Calu3 (cell line): ENCODE results near the gene ATP8A1. TPM values are rescaled to one million over a fixed set of nuclear protein-coding genes. Genes with fewer than 3 reads are reported as not detected.

Experiments used
- BruUV-seq: library from RNA; stranded (reverse); fragments of 400-500 nt; replicated peaks from 2 replicates; lab custom pipeline; 2021; lab: Mats Ljungman, UMichigan
- CTCF ChIA-PET: fragments of 300-600 bp; sonication (Branson Sonifier 250); formaldehyde crosslinking; loops from one replicate; lab custom pipeline; 2022; ENCODE audit warnings: antibody characterized with exemption; lab: Charles Lee
- DNase-seq: peaks from one replicate; pipeline ENCODE4 v3.0.0; 2022
- H3K27ac Mint-ChIP-seq: one replicate; pipeline ENCODE4 v1.8.0; 2022; ENCODE audit warnings: mixed read lengths; ENCODE audit not compliant: unreplicated experiment
- H3K27me3 Mint-ChIP-seq: one replicate; pipeline ENCODE4 v1.8.0; 2022; ENCODE audit warnings: mixed read lengths; ENCODE audit not compliant: unreplicated experiment
- H3K36me3 Mint-ChIP-seq: one replicate; pipeline ENCODE4 v1.8.0; 2022; ENCODE audit warnings: mild to moderate bottlenecking, moderate library complexity, mixed read lengths; ENCODE audit not compliant: insufficient read depth, unreplicated experiment
- H3K4me1 Mint-ChIP-seq: one replicate; pipeline ENCODE4 v1.8.0; 2022; ENCODE audit warnings: mild to moderate bottlenecking, low read depth, mixed read lengths; ENCODE audit not compliant: unreplicated experiment
- H3K4me3 Mint-ChIP-seq: one replicate; pipeline ENCODE4 v1.8.0; 2022; ENCODE audit warnings: mild to moderate bottlenecking, low read depth, moderate library complexity, mixed read lengths; ENCODE audit not compliant: unreplicated experiment
- H3K9me3 Mint-ChIP-seq: one replicate; pipeline ENCODE4 v1.8.0; 2022; ENCODE audit warnings: low read depth, mixed read lengths; ENCODE audit not compliant: unreplicated experiment
- intact Hi-C: fragments of 100-400 bp; cut with micrococcal nuclease; formaldehyde crosslinking; loops from one replicate; pipeline ENCODE4 v1.10.0; 2022; ENCODE audit not compliant: unreplicated experiment
- total RNA-seq: library from RNA; stranded (reverse); gene quantifications from 2 replicates; pipeline ENCODE4 v1.2.3, GENCODE V29; 2022
- TF ChIP-seq, protein P1 (sequence below): fragments of 200-600 bp; IDR thresholded peaks from one replicate; pipeline ENCODE4 v1.8.0; 2022; ENCODE audit warnings: antibody characterized with exemption; ENCODE audit not compliant: unreplicated experiment

The ATP8A1 gene
- total RNA-seq, 1 experiment from 2014 or later = 0.76 TPM

DNA sequence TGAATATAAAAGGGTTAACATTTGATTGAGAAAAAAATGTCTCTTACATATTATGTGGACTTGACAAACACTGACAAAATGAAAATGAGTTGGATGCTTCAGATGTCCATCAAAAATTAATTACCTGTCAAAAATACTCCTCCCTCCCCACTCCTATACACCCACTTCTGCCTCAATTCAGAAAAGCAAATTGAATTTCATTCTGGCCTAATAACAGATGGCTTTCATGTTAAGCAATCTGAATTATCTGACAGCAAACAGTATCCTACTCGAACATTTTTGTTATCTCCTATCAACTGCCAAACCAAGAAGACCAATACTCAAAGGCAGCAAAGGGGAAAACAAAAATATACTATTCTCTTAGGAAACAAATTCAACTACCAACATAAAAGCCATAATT, 44.0 kb downstream of the ATP8A1 start:
- Mint-ChIP-seq H3K27ac (no peak overlapping the region), H3K9me3 (peaks cover 6% of the 10 kb centered on the region), H3K4me3 (no peak overlapping the region), H3K27me3 (no peaks in the 10 kb centered on the region), H3K36me3 (no peaks in the 10 kb centered on the region), H3K4me1 (no peaks in the 10 kb centered on the region)
- intact Hi-C loops = no loop called here
- no peak for DNase-seq
- TF ChIP-seq, protein P1, sequence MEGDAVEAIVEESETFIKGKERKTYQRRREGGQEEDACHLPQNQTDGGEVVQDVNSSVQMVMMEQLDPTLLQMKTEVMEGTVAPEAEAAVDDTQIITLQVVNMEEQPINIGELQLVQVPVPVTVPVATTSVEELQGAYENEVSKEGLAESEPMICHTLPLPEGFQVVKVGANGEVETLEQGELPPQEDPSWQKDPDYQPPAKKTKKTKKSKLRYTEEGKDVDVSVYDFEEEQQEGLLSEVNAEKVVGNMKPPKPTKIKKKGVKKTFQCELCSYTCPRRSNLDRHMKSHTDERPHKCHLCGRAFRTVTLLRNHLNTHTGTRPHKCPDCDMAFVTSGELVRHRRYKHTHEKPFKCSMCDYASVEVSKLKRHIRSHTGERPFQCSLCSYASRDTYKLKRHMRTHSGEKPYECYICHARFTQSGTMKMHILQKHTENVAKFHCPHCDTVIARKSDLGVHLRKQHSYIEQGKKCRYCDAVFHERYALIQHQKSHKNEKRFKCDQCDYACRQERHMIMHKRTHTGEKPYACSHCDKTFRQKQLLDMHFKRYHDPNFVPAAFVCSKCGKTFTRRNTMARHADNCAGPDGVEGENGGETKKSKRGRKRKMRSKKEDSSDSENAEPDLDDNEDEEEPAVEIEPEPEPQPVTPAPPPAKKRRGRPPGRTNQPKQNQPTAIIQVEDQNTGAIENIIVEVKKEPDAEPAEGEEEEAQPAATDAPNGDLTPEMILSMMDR = no peak
- CTCF ChIA-PET = no interaction called here
- no TSS peak for BruUV-seq

DNA sequence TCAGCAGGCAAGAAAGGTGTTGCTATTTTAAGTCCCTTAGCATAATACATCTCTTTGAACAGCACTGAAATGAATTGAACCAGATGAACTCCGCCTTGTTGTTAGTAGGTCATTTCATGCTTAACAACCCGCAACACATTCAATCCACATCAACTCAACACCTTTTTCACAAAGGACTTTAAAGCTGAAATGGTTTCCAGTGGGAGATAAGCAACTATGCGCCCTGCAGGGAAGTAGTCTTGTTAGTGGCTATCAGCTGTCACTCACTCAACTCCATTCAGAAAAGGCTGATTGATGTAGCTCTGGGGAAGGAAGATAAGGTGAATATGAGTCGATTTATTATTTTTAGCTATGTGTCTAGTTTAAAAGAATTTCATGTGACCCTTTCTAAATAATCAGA, 46.0 kb downstream of the ATP8A1 start:
- TF ChIP-seq, protein P1 = no peak
- H3K4me3 Mint-ChIP-seq = no peak overlapping the region
- intact Hi-C loops = no loop called here
- CTCF ChIA-PET = interaction anchor here (0.6 kb wide), 1 partner anchor 27 kb away, joined by 3 read pairs; no protein-coding TSS in a partner anchor
- H3K27ac Mint-ChIP-seq = no peak overlapping the region
- peaks cover 6% of the 10 kb centered on the region for H3K9me3 Mint-ChIP-seq
- no peak for DNase-seq
- H3K36me3 Mint-ChIP-seq = no peaks in the 10 kb centered on the region
- BruUV-seq = no TSS peak
- H3K4me1 Mint-ChIP-seq = no peaks in the 10 kb centered on the region
- H3K27me3 Mint-ChIP-seq = no peaks in the 10 kb centered on the region

DNA sequence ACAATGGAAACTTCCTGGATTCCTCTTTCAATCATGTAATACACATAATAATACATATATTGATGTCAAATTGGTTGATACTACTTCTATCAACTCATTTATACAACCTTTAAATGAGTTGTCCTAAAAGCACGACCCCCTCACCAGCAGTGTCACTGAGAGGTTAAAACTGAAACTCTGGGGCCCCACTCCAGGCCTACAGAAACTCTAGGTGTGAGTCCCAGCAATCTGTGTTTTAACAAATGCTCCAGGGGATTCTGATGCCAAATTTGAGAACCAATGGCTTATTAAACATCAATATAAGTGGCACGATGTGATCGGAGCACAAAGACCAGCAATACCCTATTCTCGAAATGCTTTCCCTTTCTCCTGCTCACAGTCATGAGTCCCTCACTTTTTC, 47.9 kb downstream of the ATP8A1 start:
- H3K27me3 Mint-ChIP-seq = no peaks in the 10 kb centered on the region
- no peak overlapping the region for H3K27ac Mint-ChIP-seq
- no peak for DNase-seq
- intact Hi-C loops = no loop called here
- H3K36me3 Mint-ChIP-seq = no peaks in the 10 kb centered on the region
- peaks cover 7% of the 10 kb centered on the region for H3K9me3 Mint-ChIP-seq
- CTCF ChIA-PET = no interaction called here
- no peak overlapping the region for H3K4me3 Mint-ChIP-seq
- no TSS peak for BruUV-seq
- TF ChIP-seq, protein P1 = no peak
- H3K4me1 Mint-ChIP-seq = no peaks in the 10 kb centered on the region

DNA sequence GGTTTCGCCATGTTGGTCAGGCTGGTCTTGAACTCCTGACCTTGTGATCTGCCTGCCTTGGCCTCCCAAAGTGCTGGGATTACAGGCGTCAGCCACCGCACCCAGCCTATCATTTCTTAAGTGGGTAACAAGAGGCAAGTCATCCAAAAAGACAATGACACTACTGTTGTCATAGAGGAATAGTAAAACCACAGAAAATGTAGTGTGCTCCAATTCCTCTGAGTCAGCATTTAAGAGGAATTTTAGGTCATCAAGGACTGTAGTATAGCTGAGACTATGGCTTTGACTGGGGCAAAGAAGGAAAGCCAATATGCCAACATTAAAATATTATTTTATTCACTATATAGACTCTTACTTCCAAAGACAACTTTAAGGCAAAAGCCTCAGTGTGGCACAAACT, 48.4 kb downstream of the ATP8A1 start:
- intact Hi-C loops = no loop called here
- TF ChIP-seq, protein P1 = no peak
- no TSS peak for BruUV-seq
- no peaks in the 10 kb centered on the region for H3K27me3 Mint-ChIP-seq
- H3K4me3 Mint-ChIP-seq = no peak overlapping the region
- peaks cover 7% of the 10 kb centered on the region for H3K9me3 Mint-ChIP-seq
- H3K36me3 Mint-ChIP-seq = no peaks in the 10 kb centered on the region
- no peak for DNase-seq
- CTCF ChIA-PET = no interaction called here
- no peak overlapping the region for H3K27ac Mint-ChIP-seq
- H3K4me1 Mint-ChIP-seq = no peaks in the 10 kb centered on the region
